ENCODE results near the gene CNIH2. TPM values are rescaled to one million over a fixed set of nuclear protein-coding genes. Genes with fewer than 3 reads are reported as not detected.

CNIH2 gene
- total and polyA plus RNA-seq, 8 donors: 0.50 to 1.5 (median 0.80) TPM; not detected in 5

DNA sequence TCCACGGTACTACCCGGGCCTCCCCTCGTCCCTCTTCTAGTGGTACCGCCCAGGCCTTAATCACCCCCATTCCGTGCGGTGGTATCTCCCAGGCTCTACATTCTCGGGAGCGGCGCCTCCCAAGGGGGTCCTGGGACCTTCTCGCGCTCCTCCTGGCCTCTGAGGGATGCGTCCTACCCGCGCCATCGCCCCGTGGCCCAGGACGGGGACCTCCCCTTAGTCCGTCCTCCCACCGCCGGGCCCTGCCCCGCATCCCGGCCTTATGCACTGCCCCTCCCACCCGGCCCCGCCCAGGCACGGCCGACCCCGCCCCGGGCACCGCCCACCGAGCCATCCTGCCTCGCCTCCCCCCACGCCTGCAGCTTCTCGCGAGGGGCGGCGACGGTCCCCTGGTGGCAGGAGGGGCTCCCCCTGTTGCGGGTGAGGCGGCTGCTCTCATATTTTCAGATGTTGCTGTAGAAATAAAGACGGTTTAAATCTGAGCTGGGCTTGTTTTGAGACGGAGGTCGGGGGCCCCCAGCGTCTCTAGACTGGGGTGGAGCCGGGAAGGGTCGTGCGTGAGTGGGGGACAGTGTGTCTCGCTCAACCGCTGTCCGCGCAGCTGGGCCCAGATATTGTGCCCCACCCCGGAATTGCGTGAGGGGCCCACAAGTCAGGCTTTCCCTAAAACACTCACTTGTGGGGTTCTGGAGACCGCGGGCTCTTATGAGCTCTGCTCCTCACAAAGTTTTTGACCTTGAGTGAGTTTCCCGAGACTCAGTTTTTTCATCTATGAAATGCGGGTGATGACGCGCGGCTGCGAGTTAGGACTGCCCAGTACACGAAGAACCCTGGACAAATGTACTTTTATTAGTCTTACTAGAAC, 10.4 kb upstream of the CNIH2 start:
- WGBS, 5 donors: 0 to 1% (median 0%) methylated on average over 29 to 61 of the region's 61 CpGs

DNA sequence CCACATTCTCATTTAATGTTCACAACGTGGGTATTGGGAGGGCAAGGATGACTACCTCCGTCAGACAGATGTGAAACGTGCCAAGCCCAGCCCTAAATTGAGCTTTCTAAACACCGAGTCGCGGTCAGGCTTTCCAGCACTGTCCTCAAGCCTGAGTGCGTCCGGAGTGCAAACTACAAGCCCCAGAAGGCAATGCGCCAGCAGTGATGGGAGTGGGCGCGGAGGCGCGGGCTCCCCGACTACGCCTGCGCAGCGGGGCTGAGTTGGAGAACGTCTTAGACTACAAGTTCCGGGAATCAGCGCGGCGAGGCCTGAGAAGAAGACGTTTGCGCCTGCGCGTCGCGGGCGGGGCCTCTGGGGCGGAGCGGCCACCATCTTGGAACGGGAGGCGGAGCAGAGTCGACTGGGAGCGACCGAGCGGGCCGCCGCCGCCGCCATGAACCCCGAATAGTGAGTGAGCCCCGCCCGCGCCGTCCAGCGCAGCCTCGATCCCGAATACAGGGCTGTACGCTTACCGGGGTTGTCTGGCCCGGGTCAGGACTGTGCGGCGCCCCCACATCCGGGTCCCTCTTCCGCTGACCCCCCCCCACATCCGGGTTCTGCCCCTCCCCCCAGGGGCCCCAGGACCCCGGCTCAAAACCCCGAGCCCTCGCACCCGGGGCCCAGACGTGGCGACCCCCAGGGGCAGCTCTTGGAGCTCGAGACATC, 9.6 kb upstream of the CNIH2 start, which contains the start of gene RAB1B:
TSS of gene RAB1B (plus strand) at position 396 of the 708 bp plus-strand sequence. CDS start at position 437, 41 bp downstream.
- peaks cover 24 to 58% (median 54%) of the 10 kb centered on the region in 4 donors for H3K36me3 ChIP-seq
- intact Hi-C loops (cut with DNase I; ENCODE audit: low total_unique reads): no loop called here

More for the DNA sequence above, 10.4 kb upstream of the CNIH2 start:
- no peak for TF ChIP-seq EP300 (IDR thresholded peaks at IDR 0.05)
- TF ChIP-seq POLR2A (IDR thresholded peaks at IDR 0.05): peak in 2 of 4 donors; percentile 34 to 37
- TF ChIP-seq, protein P1, sequence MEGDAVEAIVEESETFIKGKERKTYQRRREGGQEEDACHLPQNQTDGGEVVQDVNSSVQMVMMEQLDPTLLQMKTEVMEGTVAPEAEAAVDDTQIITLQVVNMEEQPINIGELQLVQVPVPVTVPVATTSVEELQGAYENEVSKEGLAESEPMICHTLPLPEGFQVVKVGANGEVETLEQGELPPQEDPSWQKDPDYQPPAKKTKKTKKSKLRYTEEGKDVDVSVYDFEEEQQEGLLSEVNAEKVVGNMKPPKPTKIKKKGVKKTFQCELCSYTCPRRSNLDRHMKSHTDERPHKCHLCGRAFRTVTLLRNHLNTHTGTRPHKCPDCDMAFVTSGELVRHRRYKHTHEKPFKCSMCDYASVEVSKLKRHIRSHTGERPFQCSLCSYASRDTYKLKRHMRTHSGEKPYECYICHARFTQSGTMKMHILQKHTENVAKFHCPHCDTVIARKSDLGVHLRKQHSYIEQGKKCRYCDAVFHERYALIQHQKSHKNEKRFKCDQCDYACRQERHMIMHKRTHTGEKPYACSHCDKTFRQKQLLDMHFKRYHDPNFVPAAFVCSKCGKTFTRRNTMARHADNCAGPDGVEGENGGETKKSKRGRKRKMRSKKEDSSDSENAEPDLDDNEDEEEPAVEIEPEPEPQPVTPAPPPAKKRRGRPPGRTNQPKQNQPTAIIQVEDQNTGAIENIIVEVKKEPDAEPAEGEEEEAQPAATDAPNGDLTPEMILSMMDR (IDR thresholded peaks at IDR 0.05): no peak
- peak in 2 of 3 donors; percentile 35 to 82 for TF ChIP-seq POLR2AphosphoS5 (IDR thresholded peaks at IDR 0.05)
- H3K9me3 ChIP-seq: no peaks in the 10 kb centered on the region
- peak overlapping the region; percentile 72 to 81 (median 78) for H3K4me3 ChIP-seq
- peaks cover 22 to 58% (median 54%) of the 10 kb centered on the region in 4 donors for H3K36me3 ChIP-seq
- intact Hi-C loops (cut with DNase I; ENCODE audit: low total_unique reads): no loop called here
- no peaks in the 10 kb centered on the region for H3K27me3 ChIP-seq
- H3K27ac ChIP-seq: peak overlapping the region; percentile 90 to 98 (median 98)
- peak; percentile 89 to 97 for DNase-seq
- peaks cover 16 to 54% (median 45%) of the 10 kb centered on the region in 4 donors for H3K4me1 ChIP-seq

DNA sequence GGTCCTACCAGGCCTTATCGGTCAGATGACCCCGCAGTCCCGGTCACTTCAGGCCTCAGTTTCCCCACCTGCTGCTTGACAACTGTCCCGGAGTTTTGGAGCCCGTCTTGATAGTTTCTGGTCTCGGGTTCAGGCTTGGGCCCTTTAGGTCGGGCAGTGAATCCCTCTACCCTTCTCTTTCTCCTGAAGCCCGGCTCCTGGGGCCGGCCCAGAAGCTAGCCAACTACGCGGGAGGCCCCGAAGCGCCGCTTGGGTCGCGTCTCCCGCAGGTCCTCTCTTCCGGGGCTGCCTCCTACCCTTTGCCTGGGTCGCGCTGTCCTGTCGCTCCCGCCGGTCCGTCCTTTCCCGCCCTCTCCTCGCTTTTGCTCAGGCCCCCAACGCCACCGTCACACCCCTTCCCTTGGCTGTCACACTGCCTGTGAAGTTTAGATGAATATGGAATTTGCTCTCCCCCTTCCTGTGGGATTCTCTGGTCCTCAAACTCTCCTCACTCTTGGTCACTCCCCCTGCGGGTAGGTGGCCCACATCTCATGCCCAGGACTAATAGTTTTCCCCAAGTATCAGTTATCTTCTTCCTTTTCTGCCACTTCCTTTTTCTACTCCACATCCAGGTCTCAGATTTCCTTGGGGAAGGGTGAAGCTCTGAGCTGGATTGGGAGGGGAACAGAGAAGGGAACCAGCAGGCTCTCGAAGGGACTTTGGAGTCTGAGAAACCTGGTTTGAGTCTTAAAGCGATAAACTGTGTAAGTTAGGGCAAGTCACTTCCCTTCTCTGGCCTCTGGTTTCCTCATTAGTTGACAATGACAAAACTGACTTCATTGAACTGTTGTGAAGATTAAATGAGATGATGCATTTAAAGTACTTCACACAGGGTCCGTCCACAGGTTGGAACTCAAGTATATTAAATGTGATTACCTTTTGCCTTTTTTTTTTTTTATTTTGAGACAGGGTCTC, 8.7 kb upstream of the CNIH2 start:
- TF ChIP-seq, protein P1 (IDR thresholded peaks at IDR 0.05): no peak
- TF ChIP-seq POLR2A (IDR thresholded peaks at IDR 0.05): no peak
- TF ChIP-seq POLR2AphosphoS5 (IDR thresholded peaks at IDR 0.05): no peak
- no peak for TF ChIP-seq EP300 (IDR thresholded peaks at IDR 0.05)
- Histone ChIP-seq H3K4me3 (peak overlapping the region; percentile 72 to 81 (median 78)), H3K27me3 (no peaks in the 10 kb centered on the region), H3K4me1 (peaks cover 16 to 54% (median 45%) of the 10 kb centered on the region in 4 donors), H3K36me3 (peaks cover 31 to 58% (median 54%) of the 10 kb centered on the region in 4 donors), H3K9me3 (no peaks in the 10 kb centered on the region), H3K27ac (peak overlapping the region; percentile 96 to 98 (median 98))
- 2 to 3% (median 2%) methylated on average over 29 to 32 of the region's 32 CpGs for WGBS, 5 donors
- intact Hi-C loops (cut with DNase I; ENCODE audit: low total_unique reads): no loop called here
- peak in 1 of 2 donors; percentile 59 for DNase-seq

More for the DNA sequence above, 9.6 kb upstream of the CNIH2 start, which contains the start of gene RAB1B:
- DNase-seq: peak; percentile 100
- Histone ChIP-seq H3K4me1 (peaks cover 16 to 54% (median 45%) of the 10 kb centered on the region in 4 donors), H3K9me3 (no peaks in the 10 kb centered on the region), H3K4me3 (peak within 1 kb of the TSS; percentile 72 to 81 (median 78)), H3K27me3 (no peaks in the 10 kb centered on the region), H3K27ac (peak within 1 kb of the TSS; percentile 96 to 98 (median 98))
- WGBS, 5 donors: 0 to 1% (median 0%) methylated on average over 16 to 64 of the region's 64 CpGs
- TF ChIP-seq POLR2AphosphoS5 (IDR thresholded peaks at IDR 0.05): peak; percentile 86 to 95 (median 87)
- no peak for TF ChIP-seq EP300 (IDR thresholded peaks at IDR 0.05)
- TF ChIP-seq, protein P1 (IDR thresholded peaks at IDR 0.05): no peak

Measured in stomach (tissue), 9 donors.